IMR-90 (cell line): ENCODE results near the gene NTN4. TPM values are rescaled to one million over a fixed set of nuclear protein-coding genes. Genes with fewer than 3 reads are reported as not detected.
"Not testable (repeated sequence)": the region's sequence is repeated elsewhere in the genome, so short reads cannot be mapped to it uniquely, and the experiment has no call there.

Source experiments
- ATAC-seq: fragments of 200-7000 bp; cut with Tn5 transposase; 2 replicates; pipeline ENCODE4 v1.9.1; 2020; ENCODE audit warnings: low read depth, mild to moderate bottlenecking, moderate library complexity
- BruUV-seq: library from RNA; stranded (reverse); fragments of 400-500 nt; replicated peaks from 2 replicates; lab custom pipeline; 2021; lab: Mats Ljungman, UMichigan
- CTCF ChIA-PET: fragments of 300-600 bp; formaldehyde crosslinking; extraction: SDS; loops from one replicate; lab custom pipeline; 2021; ENCODE audit warnings: antibody characterized with exemption; lab: Yijun Ruan, JAX
- POLR2A ChIA-PET: fragments of 300-600 bp; sonication (Branson Sonifier 250); formaldehyde crosslinking; loops from one replicate; lab custom pipeline; 2022; ENCODE audit warnings: antibody characterized with exemption; ENCODE audit not compliant: unreplicated experiment; lab: Charles Lee
- DNase-seq: peaks from one replicate; pipeline ENCODE4 v3.0.0; 2013
- H2AFZ ChIP-seq: replicated peaks from 2 replicates; pipeline ENCODE3; 2013; ENCODE audit warnings: low read length, mild to moderate bottlenecking; ENCODE audit not compliant: poor library complexity
- H2AK5ac ChIP-seq: 2 replicates; pipeline ENCODE4 v1.6.1; 2013; ENCODE audit warnings: low read depth, low read length, inconsistent platforms
- H2AK9ac ChIP-seq: replicated peaks from 2 replicates; pipeline ENCODE3; 2013; ENCODE audit warnings: mild to moderate bottlenecking, low read depth, low read length, moderate library complexity; ENCODE audit not compliant: poor library complexity
- H2BK120ac ChIP-seq: 2 replicates; pipeline ENCODE4 v1.6.1; 2013; ENCODE audit warnings: low read depth, low read length, inconsistent platforms
- H2BK15ac ChIP-seq: 3 replicates; pipeline ENCODE4 v1.6.1; 2013; ENCODE audit warnings: low read depth, low read length, inconsistent platforms
- H2BK20ac ChIP-seq: 2 replicates; pipeline ENCODE4 v1.6.1; 2013; ENCODE audit warnings: low read depth, mild to moderate bottlenecking, inconsistent platforms, low read length, moderate library complexity
- H2BK5ac ChIP-seq: 2 replicates; pipeline ENCODE4 v1.6.1; 2013; ENCODE audit warnings: mild to moderate bottlenecking, low read depth, low read length, inconsistent platforms; ENCODE audit not compliant: poor library complexity, severe bottlenecking
- H3K14ac ChIP-seq: replicated peaks from 2 replicates; pipeline ENCODE4 v1.6.1; 2013; ENCODE audit warnings: low read depth, low read length, inconsistent platforms
- H3K18ac ChIP-seq: 2 replicates; pipeline ENCODE4 v1.6.1; 2013; ENCODE audit warnings: low read depth, low read length, control low read depth
- H3K23ac ChIP-seq: 2 replicates; pipeline ENCODE4 v1.6.1; 2013; ENCODE audit warnings: low read depth, low read length, inconsistent platforms
- H3K27ac ChIP-seq: 2 replicates; pipeline ENCODE4 v1.5.1; 2013; ENCODE audit warnings: mild to moderate bottlenecking, control low read depth, low read length; ENCODE audit not compliant: insufficient read depth
- H3K27me3 ChIP-seq: 2 replicates; pipeline ENCODE4 v1.6.1; 2013; ENCODE audit warnings: low read length; ENCODE audit not compliant: control insufficient read depth, insufficient read depth
- H3K36me3 ChIP-seq: 2 replicates; pipeline ENCODE4 v1.6.1; 2013; ENCODE audit warnings: low read length, mixed read lengths; ENCODE audit not compliant: control insufficient read depth, insufficient read depth
- H3K4ac ChIP-seq: 2 replicates; pipeline ENCODE4 v1.6.1; 2013; ENCODE audit warnings: low read depth, low read length, inconsistent platforms
- H3K4me1 ChIP-seq: 2 replicates; pipeline ENCODE4 v1.6.1; 2013; ENCODE audit warnings: low read length, mixed read lengths; ENCODE audit not compliant: control insufficient read depth, insufficient read depth
- H3K4me2 ChIP-seq: 2 replicates; pipeline ENCODE4 v1.6.1; 2013; ENCODE audit warnings: low read depth, mild to moderate bottlenecking, control low read depth, low read length, moderate library complexity
- H3K4me3 ChIP-seq: 2 replicates; pipeline ENCODE4 v1.5.1; 2013; ENCODE audit warnings: low read depth, mild to moderate bottlenecking, control low read depth, low read length, moderate library complexity; ENCODE audit not compliant: insufficient read depth
- H3K56ac ChIP-seq: 2 replicates; pipeline ENCODE4 v1.6.1; 2013; ENCODE audit warnings: low read length, inconsistent platforms; ENCODE audit not compliant: insufficient read depth; ENCODE audit errors: extremely low read depth
- H3K79me1 ChIP-seq, 2 experiments: 2 replicates each; pipeline ENCODE4 v1.6.1; 2013; ENCODE audit warnings: low read length in 2 of 2, inconsistent platforms in 1 of 2, low read depth in 1 of 2
- H3K9ac ChIP-seq: 2 replicates; pipeline ENCODE4 v1.6.1; 2013; ENCODE audit warnings: low read depth, low read length, control low read depth
- H3K9me1 ChIP-seq: 2 replicates; pipeline ENCODE4 v1.6.1; 2013; ENCODE audit warnings: low read length, inconsistent platforms; ENCODE audit not compliant: insufficient read depth
- H3K9me3 ChIP-seq: 2 replicates; pipeline ENCODE4 v1.6.1; 2013; ENCODE audit warnings: low read length; ENCODE audit not compliant: control insufficient read depth, insufficient read depth
- H4K20me1 ChIP-seq: 2 replicates; pipeline ENCODE4 v1.6.1; 2013; ENCODE audit warnings: low read length, inconsistent platforms; ENCODE audit not compliant: insufficient read depth
- H4K5ac ChIP-seq: 2 replicates; pipeline ENCODE4 v1.6.1; 2013; ENCODE audit warnings: mild to moderate bottlenecking, low read depth, low read length, control low read depth
- H4K8ac ChIP-seq, 2 experiments: 2 replicates each; pipeline ENCODE4 v1.6.1; 2013; ENCODE audit warnings: low read depth in 2 of 2, low read length in 2 of 2, control low read depth in 1 of 2, inconsistent platforms in 1 of 2
- H4K91ac ChIP-seq: 2 replicates; pipeline ENCODE4 v1.6.1; 2013; ENCODE audit warnings: low read depth, low read length, inconsistent platforms; ENCODE audit not compliant: insufficient read depth
- BHLHE40 ChIP-seq: fragments of 150-350 bp; IDR thresholded peaks from 2 replicates; pipeline ENCODE4 v1.6.1; 2016; ENCODE audit warnings: mild to moderate bottlenecking, low read depth, low read length
- CEBPB ChIP-seq: IDR thresholded peaks from 2 replicates; pipeline ENCODE4 v1.6.1; 2012; ENCODE audit warnings: low read depth, low read length, improper control_type of control experiment
- CHD1 ChIP-seq: IDR thresholded peaks from 2 replicates; pipeline ENCODE4 v1.6.1; 2012; ENCODE audit warnings: low read depth, low read length, improper control_type of control experiment
- FOS ChIP-seq: fragments of 150-350 bp; IDR thresholded peaks from 2 replicates; pipeline ENCODE4 v1.6.1; 2016; ENCODE audit warnings: low read depth, low read length
- MAZ ChIP-seq: IDR thresholded peaks from 2 replicates; pipeline ENCODE4 v1.6.1; 2012; ENCODE audit warnings: low read depth, mild to moderate bottlenecking, low read length, improper control_type of control experiment, moderate library complexity, borderline replicate concordance
- MXI1 ChIP-seq: IDR thresholded peaks from 2 replicates; pipeline ENCODE4 v1.6.1; 2012; ENCODE audit warnings: low read depth, mild to moderate bottlenecking, low read length, moderate library complexity, borderline replicate concordance
- POLR2A ChIP-seq: IDR thresholded peaks from 2 replicates; pipeline ENCODE4 v1.6.1; 2012; ENCODE audit warnings: mild to moderate bottlenecking, low read depth, low read length
- RAD21 ChIP-seq: IDR thresholded peaks from 2 replicates; pipeline ENCODE4 v1.6.1; 2012; ENCODE audit warnings: low read length, improper control_type of control experiment
- RCOR1 ChIP-seq: IDR thresholded peaks from 2 replicates; pipeline ENCODE4 v1.6.1; 2012; ENCODE audit warnings: mild to moderate bottlenecking, low read length, improper control_type of control experiment; ENCODE audit not compliant: insufficient replicate concordance
- RFX5 ChIP-seq: IDR thresholded peaks from 2 replicates; pipeline ENCODE4 v1.8.0; 2012; ENCODE audit warnings: low read depth, mild to moderate bottlenecking, low read length, moderate library complexity
- USF2 ChIP-seq: fragments of 150-350 bp; IDR thresholded peaks from 2 replicates; pipeline ENCODE4 v1.6.1; 2017; ENCODE audit warnings: mild to moderate bottlenecking, antibody characterized with exemption, low read length, low read depth
- WGBS, 2 experiments: methylation state at CpG; one replicate each; pipeline versions ENCODE4 v1.1.5 to v1.1.7; 2013; ENCODE audit warnings: missing lambda C conversion rate in 2 of 2; ENCODE audit not compliant: insufficient read length in 1 of 2; ENCODE audit errors: extremely low coverage in 2 of 2; 5-methylcytosine and 5-hydroxymethylcytosine counted together
- dilution Hi-C: fragments of 300-500 bp; cut with HindIII; formaldehyde crosslinking; loops from one replicate; pipeline ENCODE4 v1.14.3; 2018; ENCODE audit warnings: low sequenced_read_pairs; ENCODE audit not compliant: unreplicated experiment
- in situ Hi-C: fragments of 300-500 bp; cut with MboI; formaldehyde crosslinking; loops from 3 replicates; pipeline ENCODE4 v1.14.3; 2019; ENCODE audit warnings: low sequenced_read_pairs, inconsistent platforms, mixed read lengths
- intact Hi-C: fragments of 100-400 bp; cut with micrococcal nuclease; formaldehyde crosslinking; loops from 2 replicates; pipeline ENCODE4 v1.10.0; 2022
- polyA plus RNA-seq, 3 experiments: library from polyadenylated mRNA; depleted of rRNA; stranded (reverse); fragments of >200 nt; gene quantifications; 2 replicates each; pipeline ENCODE4 v1.2.3, GENCODE V29; 2012; ENCODE audit warnings: low replicate concordance in 1 of 3
- total RNA-seq: library from RNA; depleted of rRNA; stranded (reverse); fragments of >200 nt; gene quantifications from 2 replicates; pipeline ENCODE4 v1.2.3, GENCODE V29; 2012

The NTN4 gene
- total and polyA plus RNA-seq, 2 of the 4 experiments (the other 2 are of a cell fraction): 54.6 to 56.6 TPM

- Histone ChIP-seq H2AK5ac (no peak overlapping the region), H3K27me3 (no peaks in the 10 kb centered on the region), H2BK120ac (no peak overlapping the region), H3K36me3 (peaks cover 18% of the 10 kb centered on the region), H3K27ac (no peak overlapping the region), H3K9me3 (no peaks in the 10 kb centered on the region), H3K23ac (no peak overlapping the region), H4K8ac (no peak overlapping the region), H2BK5ac (no peak overlapping the region), H4K5ac (no peak overlapping the region), H4K20me1 (no peaks in the 10 kb centered on the region), H2AFZ (no peak overlapping the region), H3K9me1 (peaks cover 3% of the 10 kb centered on the region), H2BK20ac (no peak overlapping the region), H3K56ac (no peak overlapping the region), H3K14ac (no peak overlapping the region), H3K4me3 (no peak overlapping the region), H3K79me1 (no peaks in the 10 kb centered on the region), H3K4me2 (no peak overlapping the region), H3K4ac (no peak overlapping the region), H3K9ac (no peak overlapping the region), H3K4me1 (peaks cover 2% of the 10 kb centered on the region; the same call in 1 of the 2 replicates), H3K18ac (no peak overlapping the region), H4K91ac (no peak overlapping the region), H2AK9ac (no peak overlapping the region), H2BK15ac (no peak overlapping the region)
- ChIA-PET CTCF (interaction anchor here (1.1 kb wide), 1 partner anchor 12 kb away, joined by 3 read pairs; no protein-coding TSS in a partner anchor), POLR2A (no interaction called here)
- no peak for TF ChIP-seq CEBPB
- no peak for TF ChIP-seq BHLHE40
- TF ChIP-seq CHD1: no peak
- TF ChIP-seq MAZ: no peak
- no peak for TF ChIP-seq RFX5
- TF ChIP-seq MXI1: no peak
- no peak for TF ChIP-seq POLR2A
- no peak for TF ChIP-seq USF2
- TF ChIP-seq RAD21: no peak
- TF ChIP-seq FOS: no peak
- TF ChIP-seq RCOR1: no peak
- in situ Hi-C loops: no loop called here
- no TSS peak for BruUV-seq
- intact Hi-C loops: no loop called here
- no CpG with 5 or more reads among the region's 1 CpG for WGBS, 2 experiments
- DNase-seq (no peak), ATAC-seq (no peak)
- dilution Hi-C loops: no loop called here
Observed at GRCh38 chr12:95678684-95679083, 111.9 kb downstream of the NTN4 start.

- in situ Hi-C loops, H2BK20ac ChIP-seq, dilution Hi-C loops, H2AFZ ChIP-seq, BruUV-seq, H4K8ac ChIP-seq, H2BK15ac ChIP-seq, H3K4me3 ChIP-seq, ATAC-seq, H4K20me1 ChIP-seq, H3K18ac ChIP-seq, H3K27ac ChIP-seq, intact Hi-C loops, DNase-seq, H3K4ac ChIP-seq, H4K91ac ChIP-seq, POLR2A ChIA-PET, H3K9me3 ChIP-seq, H3K4me2 ChIP-seq, H2AK9ac ChIP-seq, H2BK5ac ChIP-seq, H3K4me1 ChIP-seq, H3K14ac ChIP-seq, H4K5ac ChIP-seq, H3K23ac ChIP-seq, H3K27me3 ChIP-seq, H3K9me1 ChIP-seq, H2AK5ac ChIP-seq, CTCF ChIA-PET, H2BK120ac ChIP-seq, H3K79me1 ChIP-seq, H3K9ac ChIP-seq, H3K56ac ChIP-seq: not testable (repeated sequence)
- H3K36me3 ChIP-seq: peaks cover 20% of the 10 kb centered on the region
- no CpG with 5 or more reads among the region's 3 CpGs for WGBS, 2 experiments
Observed at GRCh38 chr12:95677782-95678181, 112.8 kb downstream of the NTN4 start.
